Loucy (cell line): ENCODE measurements around the gene FAM25A.

Experiments
- H2AFZ ChIP-seq: fragments of 200-600 bp; sonication (generic); 2 replicates; pipeline ENCODE4 v1.6.0; 2016; ENCODE audit warnings: antibody characterized with exemption, mild to moderate bottlenecking, low read length, moderate library complexity
- H3F3A ChIP-seq: fragments of 200-600 bp; 2 replicates; pipeline ENCODE4 v1.6.0; 2016; ENCODE audit warnings: antibody characterized with exemption, low read depth, mild to moderate bottlenecking
- H3K27me3 ChIP-seq: fragments of 200-600 bp; sonication (generic); 2 replicates; pipeline ENCODE4 v1.6.1; 2014; ENCODE audit warnings: low read length, mild to moderate bottlenecking; ENCODE audit not compliant: insufficient read depth, poor library complexity, severe bottlenecking
- H3K36me3 ChIP-seq: fragments of 200-600 bp; sonication (generic); 2 replicates; pipeline ENCODE4 v1.6.1; 2016; ENCODE audit warnings: low read length; ENCODE audit not compliant: insufficient read depth
- H3K4me1 ChIP-seq: fragments of 200-600 bp; sonication (generic); 2 replicates; pipeline ENCODE4 v1.5.1; 2014; ENCODE audit warnings: low read length, mild to moderate bottlenecking; ENCODE audit not compliant: insufficient read depth, poor library complexity, severe bottlenecking
- H3K4me2 ChIP-seq: fragments of 200-600 bp; sonication (generic); 2 replicates; pipeline ENCODE4 v1.6.0; 2014; ENCODE audit warnings: antibody characterized with exemption, low read length, low read depth, mild to moderate bottlenecking; ENCODE audit not compliant: poor library complexity, severe bottlenecking
- H3K4me3 ChIP-seq: fragments of 200-600 bp; sonication (generic); 2 replicates; pipeline ENCODE4 v1.5.1; 2014; ENCODE audit warnings: low read length, mild to moderate bottlenecking, mixed read lengths; ENCODE audit not compliant: poor library complexity, severe bottlenecking
- H3K79me2 ChIP-seq: fragments of 200-600 bp; sonication (generic); 2 replicates; pipeline ENCODE4 v1.6.1; 2014; ENCODE audit warnings: low read length; ENCODE audit not compliant: insufficient read depth
- H3K9ac ChIP-seq: fragments of 200-600 bp; sonication (generic); 2 replicates; pipeline ENCODE4 v1.6.0; 2014; ENCODE audit warnings: mild to moderate bottlenecking, low read depth, low read length, moderate library complexity; ENCODE audit not compliant: poor library complexity, severe bottlenecking
- H3K9me2 ChIP-seq: fragments of 200-600 bp; sonication (generic); replicated peaks from 2 replicates; pipeline ENCODE4 v1.6.1; 2016; ENCODE audit warnings: low read depth, low read length, mixed read lengths
- H3K9me3 ChIP-seq: fragments of 200-600 bp; sonication (generic); 2 replicates; pipeline ENCODE4 v1.6.1; 2014; ENCODE audit warnings: mild to moderate bottlenecking, antibody characterized with exemption, low read length, low read depth; ENCODE audit not compliant: insufficient read depth
- H4K20me1 ChIP-seq: fragments of 200-600 bp; sonication (generic); 2 replicates; pipeline ENCODE4 v1.6.0; 2014; ENCODE audit warnings: antibody characterized with exemption, low read length, mild to moderate bottlenecking; ENCODE audit not compliant: insufficient read depth, poor library complexity, severe bottlenecking
- EZH2phosphoT487 ChIP-seq: fragments of 200-600 bp; IDR thresholded peaks from 2 replicates; pipeline ENCODE4 v1.6.1; 2018; ENCODE audit warnings: antibody characterized with exemption, mild to moderate bottlenecking, moderate library complexity, borderline replicate concordance
- TF ChIP-seq, protein P1 (sequence below): fragments of 200-600 bp; sonication (generic); conservative IDR thresholded peaks from 2 replicates; pipeline ENCODE4 v1.5.1; 2014; ENCODE audit warnings: mild to moderate bottlenecking, antibody characterized with exemption, low read length

The FAM25A gene

DNA sequence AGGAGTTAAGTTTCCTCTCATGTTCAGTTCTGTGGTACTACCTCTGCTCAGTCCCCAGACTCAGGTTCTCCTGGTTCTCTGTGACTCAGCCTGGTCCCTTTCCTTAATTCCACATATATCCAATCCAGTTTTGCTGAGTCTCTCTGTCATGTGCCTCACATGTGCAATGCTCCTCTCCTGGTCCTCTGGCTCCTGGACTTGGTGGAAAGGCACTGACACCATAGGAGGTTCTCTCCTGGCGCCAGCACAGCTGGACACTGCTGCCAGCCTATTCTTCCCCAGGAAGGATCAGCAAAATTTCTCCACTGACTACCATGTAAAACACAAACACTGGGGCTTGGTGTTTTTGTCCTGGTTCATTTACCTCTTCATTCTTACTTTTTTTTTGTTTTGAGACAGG is 46.8 kb downstream of the FAM25A start:
- no peaks in the 10 kb centered on the region for H3K79me2 ChIP-seq
- H3K36me3 ChIP-seq = peaks cover 81% of the 10 kb centered on the region; the same call in 1 of the 2 replicates

DNA sequence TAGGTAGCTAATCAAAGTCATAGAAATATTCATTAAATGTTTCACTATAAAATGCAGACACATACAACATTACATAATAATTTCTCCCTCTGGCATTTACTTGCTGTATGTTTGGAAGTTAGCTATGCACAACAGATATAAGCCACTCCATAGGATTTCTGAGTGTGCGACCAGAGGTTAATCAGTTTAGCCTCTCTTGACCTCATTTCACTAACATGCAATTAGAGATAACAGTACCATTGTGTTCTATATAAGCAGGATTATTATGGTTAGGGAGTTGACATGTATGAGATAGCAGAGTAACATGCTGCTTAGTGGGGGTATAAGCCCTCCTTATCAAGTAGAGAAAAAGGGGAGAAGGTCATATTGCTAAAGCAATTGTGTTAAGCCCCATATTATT is 48.2 kb downstream of the FAM25A start:
- Histone ChIP-seq H3K79me2 (no peaks in the 10 kb centered on the region), H3F3A (no peaks in the 10 kb centered on the region), H3K4me1 (no peaks in the 10 kb centered on the region), H3K36me3 (peaks cover 83% of the 10 kb centered on the region; the same call in 1 of the 2 replicates), H3K9ac (no peak overlapping the region), H2AFZ (no peak overlapping the region), H4K20me1 (no peaks in the 10 kb centered on the region), H3K4me3 (no peak overlapping the region), H3K9me3 (no peaks in the 10 kb centered on the region), H3K9me2 (no peaks in the 10 kb centered on the region), H3K27me3 (no peaks in the 10 kb centered on the region), H3K4me2 (no peak overlapping the region)
- no peak for TF ChIP-seq EZH2phosphoT487
- TF ChIP-seq, protein P1, sequence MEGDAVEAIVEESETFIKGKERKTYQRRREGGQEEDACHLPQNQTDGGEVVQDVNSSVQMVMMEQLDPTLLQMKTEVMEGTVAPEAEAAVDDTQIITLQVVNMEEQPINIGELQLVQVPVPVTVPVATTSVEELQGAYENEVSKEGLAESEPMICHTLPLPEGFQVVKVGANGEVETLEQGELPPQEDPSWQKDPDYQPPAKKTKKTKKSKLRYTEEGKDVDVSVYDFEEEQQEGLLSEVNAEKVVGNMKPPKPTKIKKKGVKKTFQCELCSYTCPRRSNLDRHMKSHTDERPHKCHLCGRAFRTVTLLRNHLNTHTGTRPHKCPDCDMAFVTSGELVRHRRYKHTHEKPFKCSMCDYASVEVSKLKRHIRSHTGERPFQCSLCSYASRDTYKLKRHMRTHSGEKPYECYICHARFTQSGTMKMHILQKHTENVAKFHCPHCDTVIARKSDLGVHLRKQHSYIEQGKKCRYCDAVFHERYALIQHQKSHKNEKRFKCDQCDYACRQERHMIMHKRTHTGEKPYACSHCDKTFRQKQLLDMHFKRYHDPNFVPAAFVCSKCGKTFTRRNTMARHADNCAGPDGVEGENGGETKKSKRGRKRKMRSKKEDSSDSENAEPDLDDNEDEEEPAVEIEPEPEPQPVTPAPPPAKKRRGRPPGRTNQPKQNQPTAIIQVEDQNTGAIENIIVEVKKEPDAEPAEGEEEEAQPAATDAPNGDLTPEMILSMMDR = no peak

More for the DNA sequence above, 46.8 kb downstream of the FAM25A start:
- H3K9ac ChIP-seq = no peak overlapping the region
- no peaks in the 10 kb centered on the region for H3F3A ChIP-seq
- H4K20me1 ChIP-seq = no peaks in the 10 kb centered on the region
- no peaks in the 10 kb centered on the region for H3K27me3 ChIP-seq
- no peak overlapping the region for H3K4me3 ChIP-seq
- no peaks in the 10 kb centered on the region for H3K9me3 ChIP-seq
- no peaks in the 10 kb centered on the region for H3K4me1 ChIP-seq
- no peak overlapping the region for H2AFZ ChIP-seq
- no peak overlapping the region for H3K4me2 ChIP-seq
- no peaks in the 10 kb centered on the region for H3K9me2 ChIP-seq
- TF ChIP-seq EZH2phosphoT487 = no peak
- TF ChIP-seq, protein P1 = no peak

DNA sequence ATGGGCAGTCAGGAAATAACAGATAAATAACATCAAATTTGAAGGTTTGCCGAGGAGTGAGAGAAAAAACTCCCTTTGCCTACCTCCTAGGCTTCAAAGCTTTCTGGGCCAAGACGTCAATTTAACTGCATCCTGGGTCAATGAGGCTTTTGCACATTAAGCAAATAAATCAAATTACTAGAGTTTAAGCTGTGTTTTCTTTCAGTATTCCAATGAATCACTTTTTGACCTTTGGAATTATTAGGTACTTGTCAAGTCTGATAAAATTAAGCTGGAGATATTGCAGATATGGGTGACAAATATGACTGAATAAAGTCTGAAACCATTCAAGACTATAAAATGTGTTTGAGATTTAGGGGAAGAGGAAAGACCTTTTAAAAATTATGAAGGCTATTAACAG is 52.4 kb downstream of the FAM25A start:
- Histone ChIP-seq H4K20me1 (no peaks in the 10 kb centered on the region), H3F3A (no peaks in the 10 kb centered on the region), H3K9ac (no peak overlapping the region), H3K9me2 (no peaks in the 10 kb centered on the region), H3K4me1 (no peaks in the 10 kb centered on the region), H3K4me3 (no peak overlapping the region), H3K27me3 (no peaks in the 10 kb centered on the region), H3K9me3 (no peaks in the 10 kb centered on the region), H2AFZ (no peak overlapping the region), H3K79me2 (peaks cover 1% of the 10 kb centered on the region; the same call in 1 of the 2 replicates), H3K36me3 (peaks cover 68% of the 10 kb centered on the region; the same call in 1 of the 2 replicates), H3K4me2 (no peak overlapping the region)
- TF ChIP-seq EZH2phosphoT487 = no peak
- TF ChIP-seq, protein P1 = no peak
